SIG-M5 treated with dmso at 0.1 percent for 504 hours (cell line): ENCODE data around the gene SMPD4.
"Not testable (repeated sequence)": the region's sequence is repeated elsewhere in the genome, so short reads cannot be mapped to it uniquely, and the experiment has no call there.

Experiments used
- DNase-seq: peaks from one replicate; lab custom pipeline; 2025; ENCODE audit not compliant: unreplicated experiment; lab: John Stamatoyannopoulos, UW

Gene SMPD4

DNA sequence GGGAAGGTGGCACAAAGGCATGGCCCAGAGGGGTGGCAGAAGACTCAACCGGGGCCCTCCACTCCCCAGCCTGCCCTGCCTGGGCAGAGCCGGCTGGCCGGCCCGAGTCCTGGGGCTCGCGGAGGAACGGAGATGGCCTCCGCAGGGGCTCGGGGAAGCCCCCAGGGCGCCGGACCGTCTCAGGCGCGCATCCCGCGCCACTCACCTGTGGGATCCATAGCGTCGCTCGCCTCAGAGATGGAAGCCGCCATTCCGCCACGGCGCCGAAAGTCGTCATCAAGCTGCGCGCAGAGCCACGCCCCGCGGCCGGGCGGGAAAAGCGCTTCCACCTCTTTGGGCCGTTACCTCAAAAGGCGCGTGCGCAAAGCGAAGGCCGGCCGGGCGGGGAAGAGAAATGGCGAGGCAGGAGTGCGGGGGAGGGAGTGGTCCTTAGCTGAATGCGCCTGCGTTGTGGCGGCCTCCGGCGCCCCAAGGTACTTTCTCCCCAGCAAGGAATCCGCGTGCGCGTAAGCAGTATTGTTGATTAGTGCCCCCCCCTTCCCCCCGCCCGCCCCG is at the start of gene SMPD4:
TSS of gene SMPD4 (minus strand) at position 278 of the 555 bp plus-strand sequence. CDS start 5,010 bp downstream, outside the sequence.
- peak; percentile 89 for DNase-seq

- DNase-seq, result not testable (repeated sequence)
These were observed 49.5 kb upstream of the SMPD4 start for GRCh38 chr2:130230907-130231306.

- not testable (repeated sequence) for DNase-seq
These were observed 49.0 kb upstream of the SMPD4 start for GRCh38 chr2:130230376-130230775.

DNA sequence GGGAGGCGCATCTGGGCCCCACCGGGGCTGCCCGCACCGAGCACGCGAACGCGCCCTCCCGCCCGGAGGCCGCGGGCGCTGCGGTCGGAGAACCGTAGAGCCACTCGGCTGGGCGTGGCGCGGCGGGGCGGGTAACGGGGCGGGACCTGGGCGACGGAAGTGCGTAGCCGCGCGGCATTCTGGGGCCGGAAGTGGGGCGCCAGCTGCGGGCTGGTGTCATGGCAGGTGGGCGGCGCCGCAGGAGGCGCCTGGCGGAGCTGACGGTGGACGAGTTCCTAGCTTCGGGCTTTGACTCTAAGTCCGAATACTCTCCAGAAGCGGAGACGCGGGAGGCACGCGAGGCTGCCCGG is 47.7 kb upstream of the SMPD4 start:
- not testable (repeated sequence) for DNase-seq

DNA sequence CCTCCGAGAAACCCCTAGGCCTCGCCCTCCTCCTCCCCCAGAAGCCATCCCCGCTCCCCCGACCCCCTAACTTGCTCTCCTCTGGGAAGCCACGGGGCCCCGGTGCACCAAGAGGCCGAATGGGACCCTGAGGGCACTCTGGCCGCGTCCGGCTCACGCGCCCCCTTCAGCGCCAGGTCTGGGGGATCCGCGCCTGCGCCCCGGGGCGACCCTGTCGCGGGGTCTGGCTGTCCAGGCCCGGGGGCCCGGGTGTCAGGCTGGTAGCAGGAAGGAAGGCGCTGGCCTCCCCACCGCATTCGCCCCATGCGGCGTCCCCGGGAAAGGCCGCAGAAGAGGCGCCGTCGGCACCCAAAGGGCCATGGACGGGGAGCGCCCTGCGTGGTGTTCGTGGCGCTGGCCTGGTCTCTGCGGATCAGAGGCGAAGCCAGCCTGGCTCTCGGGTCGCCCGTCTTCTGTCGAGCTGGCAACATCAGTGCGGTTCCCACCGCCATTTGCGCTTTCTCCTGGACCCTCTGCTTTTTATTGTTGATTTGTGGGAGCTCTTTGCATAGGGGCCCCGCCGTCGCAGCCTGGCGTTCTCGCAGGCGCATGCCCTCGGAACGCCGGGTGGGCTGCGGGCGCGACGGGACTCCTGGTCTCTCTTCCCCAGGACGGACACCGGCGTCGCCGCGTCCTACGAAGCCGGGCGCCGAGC is 47.2 kb upstream of the SMPD4 start:
- DNase-seq, result not testable (repeated sequence)

DNA sequence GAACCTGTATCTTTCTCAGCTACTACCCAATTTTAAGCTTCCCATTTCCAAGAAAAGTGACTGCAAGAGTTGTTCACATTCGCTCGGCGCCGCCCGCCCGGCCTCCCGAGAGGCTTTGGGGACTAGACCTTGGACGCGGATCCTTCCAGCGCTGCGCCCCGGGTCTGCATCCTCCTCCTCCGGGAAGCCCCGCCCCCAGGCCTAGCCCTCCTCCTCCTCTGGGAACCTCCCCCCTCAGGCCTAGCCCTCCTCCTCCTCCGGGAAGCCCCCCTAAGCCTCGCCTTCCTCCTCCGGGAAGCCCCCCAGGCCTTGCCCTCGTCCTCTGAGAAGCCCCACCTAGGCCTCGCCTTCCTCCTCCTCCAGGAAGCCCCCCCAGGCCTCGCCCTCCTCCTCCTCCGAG is 46.6 kb upstream of the SMPD4 start:
- not testable (repeated sequence) for DNase-seq

DNA sequence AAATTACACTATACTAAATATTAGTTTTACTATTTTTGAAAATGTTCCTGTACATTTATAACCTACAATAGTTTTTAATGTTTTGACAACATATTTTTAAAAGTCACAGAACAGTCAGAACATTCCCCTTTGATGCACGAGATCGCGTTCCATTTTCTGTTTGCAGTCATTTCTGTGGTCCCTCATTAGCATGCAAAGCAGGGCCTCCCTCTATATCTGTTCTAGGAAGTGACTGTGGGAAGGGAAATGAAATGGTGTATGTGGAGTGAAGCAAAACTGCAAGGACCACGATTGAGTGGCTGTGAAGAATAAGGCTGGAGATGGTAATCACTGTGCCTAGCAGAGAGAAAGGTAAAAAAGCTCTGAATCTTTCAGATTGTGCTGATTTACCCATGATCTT is 41.1 kb upstream of the SMPD4 start:
- DNase-seq, result not testable (repeated sequence)

GRCh38 chr2:130220505-130220904 is 39.1 kb upstream of the SMPD4 start:
- DNase-seq, result not testable (repeated sequence)

- DNase-seq, result not testable (repeated sequence)
These were observed 37.7 kb upstream of the SMPD4 start for GRCh38 chr2:130219147-130219546.

DNA sequence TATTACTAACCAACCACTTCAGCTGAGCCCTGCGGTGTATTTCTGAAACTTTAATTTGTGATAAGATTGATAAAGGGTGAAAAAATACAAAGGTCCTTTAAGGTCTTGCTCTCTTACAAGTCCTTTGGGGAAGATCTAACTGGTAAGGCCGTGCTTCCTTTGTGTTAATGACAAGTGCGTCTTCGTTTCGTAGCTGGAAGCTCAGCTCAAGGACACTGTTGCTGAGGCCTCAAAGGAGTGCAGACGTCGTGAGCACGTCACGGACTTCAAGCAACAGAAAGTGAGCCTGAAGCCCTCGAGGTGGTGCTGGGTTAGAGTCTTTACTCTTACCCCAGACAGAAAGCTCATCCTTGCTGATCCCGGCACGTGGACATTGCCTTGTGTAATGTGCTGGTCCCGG is 25.6 kb upstream of the SMPD4 start:
- DNase-seq, result not testable (repeated sequence)

DNA sequence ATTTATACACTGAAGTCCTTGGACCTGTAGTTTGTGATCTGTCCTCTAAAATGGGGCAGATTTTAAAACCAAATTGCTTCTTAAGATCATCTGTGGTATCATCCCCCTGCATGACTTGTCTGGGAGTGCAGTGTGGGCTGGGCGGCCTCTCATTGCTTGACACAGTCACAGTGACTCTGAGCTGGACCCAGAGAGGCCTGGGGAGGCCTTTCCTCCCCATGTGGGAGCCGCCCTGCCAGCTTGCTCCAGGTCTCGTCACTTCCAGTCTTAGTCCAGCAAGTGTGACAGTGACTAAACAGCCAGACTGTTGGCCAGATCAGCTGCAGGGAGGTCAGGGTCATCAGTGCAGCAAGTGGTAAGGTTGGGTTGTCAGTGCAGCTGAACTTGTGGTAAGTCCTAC is 21.7 kb upstream of the SMPD4 start:
- DNase-seq, result not testable (repeated sequence)

GRCh38 chr2:130202518-130202917 is 21.1 kb upstream of the SMPD4 start:
- not testable (repeated sequence) for DNase-seq

- no peak for DNase-seq
These were observed 16.9 kb upstream of the SMPD4 start, which contains the start of gene TUBA3E for GRCh38 chr2:130198343-130198742. Gene TUBA3E, minus strand, starts transcription at chr2:130198439. Its CDS starts 79 bp downstream, at chr2:130198360.

DNA sequence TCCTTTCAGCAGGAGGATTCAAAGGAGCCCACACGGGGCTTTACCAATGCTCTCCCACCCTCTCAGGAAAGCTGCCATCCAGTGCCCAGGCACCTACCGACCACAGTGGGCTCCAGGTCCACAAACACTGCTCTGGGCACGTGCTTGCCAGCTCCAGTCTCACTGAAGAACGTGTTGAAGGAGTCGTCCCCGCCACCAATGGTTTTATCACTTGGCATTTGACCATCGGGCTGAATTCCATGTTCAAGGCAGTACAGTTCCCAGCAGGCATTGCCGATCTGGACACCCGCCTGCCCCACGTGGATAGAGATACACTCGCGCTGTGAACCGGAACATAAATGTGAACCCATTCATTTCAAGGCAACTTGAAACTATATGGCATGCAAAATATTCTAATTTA is 14.7 kb upstream of the SMPD4 start:
- not testable (repeated sequence) for DNase-seq

- not testable (repeated sequence) for DNase-seq
These were observed 13.8 kb upstream of the SMPD4 start for GRCh38 chr2:130195089-130195635.

- not testable (repeated sequence) for DNase-seq
These were observed 12.4 kb upstream of the SMPD4 start for GRCh38 chr2:130193824-130194223.

GRCh38 chr2:130192451-130192850 is 11.0 kb upstream of the SMPD4 start:
- DNase-seq, result not testable (repeated sequence)

GRCh38 chr2:130191319-130191718 is 9.9 kb upstream of the SMPD4 start:
- DNase-seq, result not testable (repeated sequence)

DNA sequence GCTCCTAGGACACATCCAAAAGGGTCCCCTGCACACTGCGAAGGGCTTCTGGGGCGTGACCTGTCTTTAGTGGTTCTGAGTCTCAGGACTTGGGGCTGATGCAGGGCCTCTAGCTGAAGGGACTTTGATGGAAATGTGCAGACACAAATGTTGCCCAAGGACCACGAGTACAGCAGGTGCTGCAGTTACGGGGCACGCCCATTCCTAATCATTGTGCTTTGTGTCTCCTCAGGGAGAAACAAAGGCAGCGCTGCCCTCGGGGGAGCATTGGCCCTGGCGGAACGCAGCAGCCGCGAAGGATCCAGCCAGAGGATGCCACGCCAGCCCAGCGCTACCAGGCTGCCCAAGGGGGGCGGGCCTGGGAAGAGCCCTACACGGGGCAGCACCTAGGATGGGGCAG is 8.8 kb upstream of the SMPD4 start:
- DNase-seq, result no peak

DNA sequence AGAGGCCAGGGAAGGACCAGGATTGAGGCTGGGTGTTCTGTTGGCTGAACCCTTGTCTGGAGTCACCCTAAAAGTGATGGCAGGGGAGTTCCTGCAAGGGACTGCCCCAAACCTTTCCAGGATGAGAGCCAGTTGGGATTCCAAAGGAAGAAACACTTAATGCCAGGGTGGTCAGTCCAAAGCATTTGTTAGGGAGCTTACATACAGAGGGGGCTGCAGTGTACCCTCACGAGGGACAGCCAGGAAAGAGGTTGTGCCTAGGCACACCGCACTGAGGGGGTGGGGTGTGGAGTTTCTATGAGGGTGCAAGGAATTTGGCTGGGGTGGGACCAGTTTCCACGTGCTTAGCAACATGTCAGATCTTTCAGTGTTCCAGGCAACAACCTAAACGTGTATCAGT is 7.6 kb upstream of the SMPD4 start:
- not testable (repeated sequence) for DNase-seq

DNA sequence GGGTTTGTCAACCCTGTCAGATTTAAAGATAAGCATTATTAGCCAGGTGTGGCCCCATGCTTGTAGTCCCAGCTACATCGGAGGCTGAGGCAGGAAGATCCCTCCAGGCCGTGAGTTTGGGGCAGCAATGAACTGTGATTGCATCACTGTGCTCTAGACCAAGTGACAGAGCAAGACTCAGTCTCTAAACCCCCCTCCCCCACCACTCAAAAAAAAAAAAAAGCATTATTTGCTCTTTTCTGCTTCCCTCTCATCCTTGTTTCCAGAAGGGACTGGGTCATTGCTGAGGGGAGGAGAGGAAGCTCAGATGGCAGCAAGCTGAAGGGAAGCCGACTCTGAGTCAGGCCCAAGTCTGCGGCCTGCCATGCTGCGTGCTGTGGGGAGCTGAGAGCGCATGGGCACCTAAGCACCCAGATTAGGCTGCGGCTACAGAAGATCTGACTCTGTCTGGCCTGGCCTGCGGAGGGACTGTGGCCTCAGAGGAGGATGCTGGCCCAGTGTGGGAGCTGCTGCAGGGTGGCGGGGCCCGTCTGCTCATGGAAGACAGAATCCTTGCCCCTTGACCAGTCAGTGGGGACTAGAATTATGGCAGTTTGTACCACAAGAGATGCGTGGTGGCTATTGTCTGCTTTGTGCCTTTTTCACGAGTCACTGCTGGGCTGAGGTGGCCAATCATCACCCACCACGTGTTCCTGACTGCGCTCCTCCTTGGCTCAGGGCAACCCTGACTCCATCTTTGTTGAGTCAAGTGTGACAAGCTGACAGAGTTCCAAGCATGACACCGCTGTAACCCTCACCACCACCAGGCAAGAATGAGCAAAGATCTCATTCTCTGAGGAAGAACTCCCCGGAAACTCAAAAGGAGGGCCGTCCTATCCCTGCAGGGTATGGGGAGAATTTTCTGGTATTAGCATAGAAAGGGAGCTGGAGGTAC is 6.7 kb upstream of the SMPD4 start:
- not testable (repeated sequence) for DNase-seq
